Liver (tissue), 9 donors: Measurements from ENCODE around the gene SCAF1. TPM values are rescaled to one million over a fixed set of nuclear protein-coding genes. Genes with fewer than 3 reads are reported as not detected.

Source experiments
- DNase-seq: peaks from one replicate; pipeline ENCODE4 v3.0.0-alpha.2; 2017; ENCODE audit warnings: low spot score
- H3K27ac ChIP-seq, 2 donors: one replicate each; pipeline ENCODE4 v1.7.0; 2013; ENCODE audit warnings: inconsistent platforms in 2 of 2, low read length in 2 of 2, control low read depth in 1 of 2, low read depth in 1 of 2, mild to moderate bottlenecking in 1 of 2
- H3K27me3 ChIP-seq, 4 donors: one replicate each; pipeline versions ENCODE4 v1.6.1 to v1.7.0; 2013; ENCODE audit warnings: low read length in 3 of 4, inconsistent platforms in 1 of 4, mild to moderate bottlenecking in 1 of 4, moderate library complexity in 1 of 4; ENCODE audit not compliant: control insufficient read depth in 4 of 4, insufficient read depth in 4 of 4
- H3K36me3 ChIP-seq, 4 donors: one replicate each; pipeline versions ENCODE4 v1.6.1 to v1.7.0; 2013; ENCODE audit warnings: low read length in 3 of 4, mild to moderate bottlenecking in 3 of 4, low read depth in 1 of 4, moderate library complexity in 1 of 4; ENCODE audit not compliant: control insufficient read depth in 4 of 4, insufficient read depth in 3 of 4
- H3K4me1 ChIP-seq, 4 donors: one replicate each; pipeline versions ENCODE4 v1.6.1 to v1.7.0; 2013; ENCODE audit warnings: low read length in 3 of 4, mild to moderate bottlenecking in 3 of 4, moderate library complexity in 1 of 4; ENCODE audit not compliant: control insufficient read depth in 4 of 4, insufficient read depth in 4 of 4
- H3K4me3 ChIP-seq, 3 donors: one replicate each; pipeline versions ENCODE4 v1.6.1 to v1.7.0; 2013; ENCODE audit warnings: low read length in 3 of 3, control low read depth in 1 of 3, low read depth in 1 of 3, mild to moderate bottlenecking in 1 of 3
- H3K9ac ChIP-seq, 2 donors: one replicate each; pipeline ENCODE4 v1.7.0; 2013; ENCODE audit warnings: low read length in 2 of 2, mild to moderate bottlenecking in 2 of 2, moderate library complexity in 2 of 2, control low read depth in 1 of 2, low read depth in 1 of 2
- H3K9me3 ChIP-seq, 4 donors: one replicate each; pipeline versions ENCODE4 v1.6.1 to v1.7.0; 2013; ENCODE audit warnings: low read length in 3 of 4; ENCODE audit not compliant: control insufficient read depth in 4 of 4
- EGR1 ChIP-seq, 2 donors: IDR thresholded peaks; 2 replicates each; pipeline ENCODE4 v1.6.1; 2016 to 2018; ENCODE audit warnings: antibody characterized with exemption in 2 of 2, low read depth in 2 of 2
- FOXA1 ChIP-seq: IDR thresholded peaks from 2 replicates; pipeline ENCODE4 v1.6.1; 2016; ENCODE audit warnings: antibody characterized with exemption
- FOXA2 ChIP-seq: IDR thresholded peaks from 2 replicates; pipeline ENCODE4 v1.6.1; 2016; ENCODE audit warnings: antibody characterized with exemption
- GABPA ChIP-seq, 2 donors: IDR thresholded peaks in 1 of 2; conservative IDR thresholded peaks in 1 of 2; 2 replicates each; pipeline ENCODE4 v1.6.1; 2016; ENCODE audit warnings: antibody characterized with exemption in 2 of 2, mild to moderate bottlenecking in 1 of 2, moderate library complexity in 1 of 2
- HNF4A ChIP-seq, 2 donors: conservative IDR thresholded peaks; 2 replicates each; pipeline ENCODE4 v1.6.1; 2016; ENCODE audit warnings: antibody characterized with exemption in 2 of 2, mild to moderate bottlenecking in 2 of 2
- HNF4G ChIP-seq: IDR thresholded peaks from 2 replicates; pipeline ENCODE4 v1.6.1; 2016; ENCODE audit warnings: antibody characterized with exemption
- JUND ChIP-seq, 2 donors: IDR thresholded peaks; 2 replicates each; pipeline ENCODE4 v1.6.1; 2016; ENCODE audit warnings: antibody characterized with exemption in 2 of 2
- NR2F2 ChIP-seq: IDR thresholded peaks from 2 replicates; pipeline ENCODE4 v1.6.1; 2016; ENCODE audit warnings: antibody characterized with exemption
- RAD21 ChIP-seq, 2 donors: IDR thresholded peaks; 2 replicates each; pipeline ENCODE4 v1.6.1; 2016; ENCODE audit warnings: antibody characterized with exemption in 2 of 2, mild to moderate bottlenecking in 2 of 2
- RXRA ChIP-seq, 2 donors: IDR thresholded peaks; 2 replicates each; pipeline ENCODE4 v1.6.1; 2017 to 2018; ENCODE audit warnings: antibody characterized with exemption in 2 of 2, mild to moderate bottlenecking in 1 of 2
- SP1 ChIP-seq: IDR thresholded peaks from 2 replicates; pipeline ENCODE4 v1.6.1; 2018; ENCODE audit warnings: antibody characterized with exemption, mild to moderate bottlenecking
- TAF1 ChIP-seq: conservative IDR thresholded peaks from 2 replicates; pipeline ENCODE4 v1.6.1; 2016; ENCODE audit warnings: antibody characterized with exemption, mild to moderate bottlenecking
- YY1 ChIP-seq: IDR thresholded peaks from 2 replicates; pipeline ENCODE4 v1.6.1; 2016; ENCODE audit warnings: antibody characterized with exemption, mild to moderate bottlenecking
- WGBS: extraction: QIAGEN DNeasy Blood & Tissue Kit; methylation state at CpG from one replicate; pipeline ENCODE4 v1.1.7; 2013; 5-methylcytosine and 5-hydroxymethylcytosine counted together
- polyA plus RNA-seq, 2 donors: library from polyadenylated mRNA; stranded (reverse) in 1 of 2; unstranded in 1 of 2; fragments of 200-250 nt in 1 of 2; fragments of >200 nt in 1 of 2; fragmentation: Nextera tagmentation in 1 of 2; extraction: Ambion mirVana in 1 of 2; gene quantifications; one replicate each; pipeline versions ENCODE4 v1.2.1 to v1.2.3, GENCODE V29; 2013 to 2015
- total RNA-seq, 2 donors: library from RNA; depleted of rRNA; stranded (reverse); fragments of >200 nt; gene quantifications; one replicate each; pipeline ENCODE4 v1.2.3, GENCODE V29; 2014
- TF ChIP-seq, protein P1 (sequence below): IDR thresholded peaks from 2 replicates; pipeline ENCODE4 v1.6.1; 2016; ENCODE audit warnings: antibody characterized with exemption
- TF ChIP-seq, protein P2 (sequence below): IDR thresholded peaks from 2 replicates; pipeline ENCODE4 v1.6.1; 2016; ENCODE audit warnings: antibody characterized with exemption
- TF ChIP-seq, protein P3 (sequence below): fragments of 150-350 bp; IDR thresholded peaks from 2 replicates; pipeline ENCODE4 v1.5.1; 2017; ENCODE audit warnings: improper control_type of control experiment, low read depth, low read length; ENCODE audit not compliant: missing input control
- TF ChIP-seq, protein P4 (sequence below): IDR thresholded peaks from 2 replicates; pipeline ENCODE4 v1.6.1; 2016; ENCODE audit warnings: antibody characterized with exemption, mild to moderate bottlenecking
- TF ChIP-seq, protein P5 (sequence below): IDR thresholded peaks from 2 replicates; pipeline ENCODE4 v1.6.1; 2016; ENCODE audit warnings: antibody characterized with exemption
- donor health status: healthy.
- donor health status: healthy.
- donor health status: healthy.
- donor health status: healthy.
- donor health status: healthy.

Gene SCAF1
- total and polyA plus RNA-seq, 4 donors, result 4.6 to 17.6 (median 9.9) TPM

DNA sequence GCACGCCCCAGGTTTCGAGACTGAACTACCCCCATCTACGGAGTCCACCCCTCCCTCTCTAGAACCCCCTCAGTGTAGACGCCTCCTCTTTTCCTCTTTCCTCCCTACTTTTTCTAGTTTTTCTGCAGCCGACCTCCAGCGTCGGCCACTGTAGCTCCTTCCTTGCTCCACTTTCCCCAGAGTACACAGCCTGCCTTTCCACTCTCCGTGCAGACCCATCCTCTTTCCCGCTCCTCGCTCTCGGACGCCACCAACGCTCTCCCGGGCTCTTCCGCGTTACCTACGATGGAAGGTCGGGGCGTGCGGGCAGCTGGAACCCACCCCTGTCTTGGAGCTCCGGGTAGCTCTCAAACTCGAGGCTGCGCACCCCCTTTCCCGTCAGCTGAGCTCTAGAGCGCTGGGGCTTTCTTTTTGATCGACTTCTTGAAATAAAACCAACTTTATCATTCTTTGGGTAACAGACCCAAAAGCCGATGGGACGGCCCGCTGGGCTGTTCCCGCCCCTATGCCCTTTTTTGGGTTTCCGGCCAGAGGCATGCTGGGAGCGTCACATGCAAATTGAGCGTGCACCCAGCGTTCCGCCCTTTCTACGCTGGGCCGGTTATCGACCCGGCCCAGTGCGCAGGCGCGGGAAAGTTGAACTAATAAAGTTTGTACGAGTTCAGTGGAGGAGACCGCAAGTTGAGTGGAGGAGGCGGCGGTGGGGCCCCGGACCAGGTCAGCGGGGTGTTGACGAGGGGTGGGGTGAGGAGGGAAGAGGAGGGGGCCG lies 23.5 kb downstream of the SCAF1 start, which contains the start of the genes BCL2L12 and IRF3:
Gene BCL2L12 (plus strand): TSS at position 583 of the 769 bp plus-strand sequence. CDS start 760 bp downstream, outside the sequence.
Gene IRF3 (minus strand): TSS at position 507 of the 769 bp plus-strand sequence. CDS start 1,019 bp downstream, outside the sequence.
- Histone ChIP-seq H3K4me1 (peaks cover 7 to 35% (median 27%) of the 10 kb centered on the region in 4 donors), H3K9me3 (no peaks in the 10 kb centered on the region), H3K27ac (peak within 1 kb of the TSS; percentile 88 to 91), H3K4me3 (peak within 1 kb of the TSS; percentile 66 to 91 (median 91)), H3K9ac (peak within 1 kb of the TSS; percentile 87 to 92), H3K36me3 (peaks cover 5 to 24% (median 8%) of the 10 kb centered on the region in 4 donors), H3K27me3 (no peaks in the 10 kb centered on the region)
- peak; percentile 99 for DNase-seq
- WGBS, result under 1% methylated on average over 50 of the region's 50 CpGs
- TF ChIP-seq YY1, result peak; percentile 70
- TF ChIP-seq RXRA (IDR thresholded peaks at IDR 0.05), result peak; percentile 63 to 65
- peak in 1 of 2 donors; percentile 67 for TF ChIP-seq GABPA (IDR thresholded peaks at IDR 0.05 in 1 of 2, conservative IDR thresholded peaks at IDR 0.05 in 1 of 2)
- peak; percentile 21 for TF ChIP-seq SP1
- TF ChIP-seq, protein P1, sequence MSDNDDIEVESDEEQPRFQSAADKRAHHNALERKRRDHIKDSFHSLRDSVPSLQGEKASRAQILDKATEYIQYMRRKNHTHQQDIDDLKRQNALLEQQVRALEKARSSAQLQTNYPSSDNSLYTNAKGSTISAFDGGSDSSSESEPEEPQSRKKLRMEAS, result no peak
- TF ChIP-seq EGR1 (IDR thresholded peaks at IDR 0.05; ENCODE audit: low read depth in 2 of 2), result peak in 1 of 2 donors; percentile 49
- TF ChIP-seq RAD21 (IDR thresholded peaks at IDR 0.05), result no peak
- TF ChIP-seq, protein P2, sequence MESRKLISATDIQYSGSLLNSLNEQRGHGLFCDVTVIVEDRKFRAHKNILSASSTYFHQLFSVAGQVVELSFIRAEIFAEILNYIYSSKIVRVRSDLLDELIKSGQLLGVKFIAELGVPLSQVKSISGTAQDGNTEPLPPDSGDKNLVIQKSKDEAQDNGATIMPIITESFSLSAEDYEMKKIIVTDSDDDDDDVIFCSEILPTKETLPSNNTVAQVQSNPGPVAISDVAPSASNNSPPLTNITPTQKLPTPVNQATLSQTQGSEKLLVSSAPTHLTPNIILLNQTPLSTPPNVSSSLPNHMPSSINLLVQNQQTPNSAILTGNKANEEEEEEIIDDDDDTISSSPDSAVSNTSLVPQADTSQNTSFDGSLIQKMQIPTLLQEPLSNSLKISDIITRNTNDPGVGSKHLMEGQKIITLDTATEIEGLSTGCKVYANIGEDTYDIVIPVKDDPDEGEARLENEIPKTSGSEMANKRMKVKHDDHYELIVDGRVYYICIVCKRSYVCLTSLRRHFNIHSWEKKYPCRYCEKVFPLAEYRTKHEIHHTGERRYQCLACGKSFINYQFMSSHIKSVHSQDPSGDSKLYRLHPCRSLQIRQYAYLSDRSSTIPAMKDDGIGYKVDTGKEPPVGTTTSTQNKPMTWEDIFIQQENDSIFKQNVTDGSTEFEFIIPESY, result peak; percentile 68

DNA sequence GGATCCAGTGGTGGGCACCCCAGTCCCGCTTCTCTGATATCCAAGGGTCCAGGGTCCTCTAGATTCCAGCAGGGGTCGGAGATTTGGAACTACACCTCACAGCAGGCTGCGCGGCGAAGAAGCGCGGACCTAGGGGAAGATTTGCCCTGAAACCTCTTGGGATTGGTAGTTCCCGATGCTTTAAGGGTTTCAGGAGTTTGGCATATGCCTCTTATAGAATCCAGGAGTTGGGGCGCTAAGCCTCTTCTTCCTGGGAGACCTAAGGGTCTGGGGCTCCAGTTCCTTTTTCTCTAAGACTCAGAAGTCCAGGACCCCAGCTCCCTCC lies 24.1 kb downstream of the SCAF1 start:
- 0% methylated on average over 9 of the region's 9 CpGs for WGBS
- no peaks in the 10 kb centered on the region for H3K9me3 ChIP-seq
- no peak for DNase-seq
- peaks cover 5 to 19% (median 8%) of the 10 kb centered on the region in 4 donors for H3K36me3 ChIP-seq
- TF ChIP-seq JUND (IDR thresholded peaks at IDR 0.05) (no peak), RAD21 (IDR thresholded peaks at IDR 0.05) (no peak), FOXA1 (no peak), YY1 (no peak), TAF1 (no peak), GABPA (IDR thresholded peaks at IDR 0.05 in 1 of 2, conservative IDR thresholded peaks at IDR 0.05 in 1 of 2) (no peak), NR2F2 (no peak), HNF4G (no peak), RXRA (IDR thresholded peaks at IDR 0.05) (no peak), EGR1 (IDR thresholded peaks at IDR 0.05; ENCODE audit: low read depth in 2 of 2) (no peak), FOXA2 (no peak), SP1 (no peak), HNF4A (conservative IDR thresholded peaks at IDR 0.05) (no peak)
- TF ChIP-seq, protein P2, result no peak
- TF ChIP-seq, protein P3, sequence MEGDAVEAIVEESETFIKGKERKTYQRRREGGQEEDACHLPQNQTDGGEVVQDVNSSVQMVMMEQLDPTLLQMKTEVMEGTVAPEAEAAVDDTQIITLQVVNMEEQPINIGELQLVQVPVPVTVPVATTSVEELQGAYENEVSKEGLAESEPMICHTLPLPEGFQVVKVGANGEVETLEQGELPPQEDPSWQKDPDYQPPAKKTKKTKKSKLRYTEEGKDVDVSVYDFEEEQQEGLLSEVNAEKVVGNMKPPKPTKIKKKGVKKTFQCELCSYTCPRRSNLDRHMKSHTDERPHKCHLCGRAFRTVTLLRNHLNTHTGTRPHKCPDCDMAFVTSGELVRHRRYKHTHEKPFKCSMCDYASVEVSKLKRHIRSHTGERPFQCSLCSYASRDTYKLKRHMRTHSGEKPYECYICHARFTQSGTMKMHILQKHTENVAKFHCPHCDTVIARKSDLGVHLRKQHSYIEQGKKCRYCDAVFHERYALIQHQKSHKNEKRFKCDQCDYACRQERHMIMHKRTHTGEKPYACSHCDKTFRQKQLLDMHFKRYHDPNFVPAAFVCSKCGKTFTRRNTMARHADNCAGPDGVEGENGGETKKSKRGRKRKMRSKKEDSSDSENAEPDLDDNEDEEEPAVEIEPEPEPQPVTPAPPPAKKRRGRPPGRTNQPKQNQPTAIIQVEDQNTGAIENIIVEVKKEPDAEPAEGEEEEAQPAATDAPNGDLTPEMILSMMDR, result no peak
- TF ChIP-seq, protein P4, sequence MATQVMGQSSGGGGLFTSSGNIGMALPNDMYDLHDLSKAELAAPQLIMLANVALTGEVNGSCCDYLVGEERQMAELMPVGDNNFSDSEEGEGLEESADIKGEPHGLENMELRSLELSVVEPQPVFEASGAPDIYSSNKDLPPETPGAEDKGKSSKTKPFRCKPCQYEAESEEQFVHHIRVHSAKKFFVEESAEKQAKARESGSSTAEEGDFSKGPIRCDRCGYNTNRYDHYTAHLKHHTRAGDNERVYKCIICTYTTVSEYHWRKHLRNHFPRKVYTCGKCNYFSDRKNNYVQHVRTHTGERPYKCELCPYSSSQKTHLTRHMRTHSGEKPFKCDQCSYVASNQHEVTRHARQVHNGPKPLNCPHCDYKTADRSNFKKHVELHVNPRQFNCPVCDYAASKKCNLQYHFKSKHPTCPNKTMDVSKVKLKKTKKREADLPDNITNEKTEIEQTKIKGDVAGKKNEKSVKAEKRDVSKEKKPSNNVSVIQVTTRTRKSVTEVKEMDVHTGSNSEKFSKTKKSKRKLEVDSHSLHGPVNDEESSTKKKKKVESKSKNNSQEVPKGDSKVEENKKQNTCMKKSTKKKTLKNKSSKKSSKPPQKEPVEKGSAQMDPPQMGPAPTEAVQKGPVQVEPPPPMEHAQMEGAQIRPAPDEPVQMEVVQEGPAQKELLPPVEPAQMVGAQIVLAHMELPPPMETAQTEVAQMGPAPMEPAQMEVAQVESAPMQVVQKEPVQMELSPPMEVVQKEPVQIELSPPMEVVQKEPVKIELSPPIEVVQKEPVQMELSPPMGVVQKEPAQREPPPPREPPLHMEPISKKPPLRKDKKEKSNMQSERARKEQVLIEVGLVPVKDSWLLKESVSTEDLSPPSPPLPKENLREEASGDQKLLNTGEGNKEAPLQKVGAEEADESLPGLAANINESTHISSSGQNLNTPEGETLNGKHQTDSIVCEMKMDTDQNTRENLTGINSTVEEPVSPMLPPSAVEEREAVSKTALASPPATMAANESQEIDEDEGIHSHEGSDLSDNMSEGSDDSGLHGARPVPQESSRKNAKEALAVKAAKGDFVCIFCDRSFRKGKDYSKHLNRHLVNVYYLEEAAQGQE, result no peak
- TF ChIP-seq, protein P5, sequence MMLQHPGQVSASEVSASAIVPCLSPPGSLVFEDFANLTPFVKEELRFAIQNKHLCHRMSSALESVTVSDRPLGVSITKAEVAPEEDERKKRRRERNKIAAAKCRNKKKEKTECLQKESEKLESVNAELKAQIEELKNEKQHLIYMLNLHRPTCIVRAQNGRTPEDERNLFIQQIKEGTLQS, result no peak
- TF ChIP-seq, protein P1, result no peak
- peak overlapping the region; percentile 87 to 92 for H3K9ac ChIP-seq
- H3K4me1 ChIP-seq, result peaks cover 7 to 35% (median 27%) of the 10 kb centered on the region in 4 donors
- H3K27ac ChIP-seq, result peak overlapping the region; percentile 88 to 91
- H3K4me3 ChIP-seq, result peak overlapping the region; percentile 59 to 76 (median 66)
- H3K27me3 ChIP-seq, result no peaks in the 10 kb centered on the region
